Measurements from ENCODE around the gene GP1BB.

GP1BB gene

DNA sequence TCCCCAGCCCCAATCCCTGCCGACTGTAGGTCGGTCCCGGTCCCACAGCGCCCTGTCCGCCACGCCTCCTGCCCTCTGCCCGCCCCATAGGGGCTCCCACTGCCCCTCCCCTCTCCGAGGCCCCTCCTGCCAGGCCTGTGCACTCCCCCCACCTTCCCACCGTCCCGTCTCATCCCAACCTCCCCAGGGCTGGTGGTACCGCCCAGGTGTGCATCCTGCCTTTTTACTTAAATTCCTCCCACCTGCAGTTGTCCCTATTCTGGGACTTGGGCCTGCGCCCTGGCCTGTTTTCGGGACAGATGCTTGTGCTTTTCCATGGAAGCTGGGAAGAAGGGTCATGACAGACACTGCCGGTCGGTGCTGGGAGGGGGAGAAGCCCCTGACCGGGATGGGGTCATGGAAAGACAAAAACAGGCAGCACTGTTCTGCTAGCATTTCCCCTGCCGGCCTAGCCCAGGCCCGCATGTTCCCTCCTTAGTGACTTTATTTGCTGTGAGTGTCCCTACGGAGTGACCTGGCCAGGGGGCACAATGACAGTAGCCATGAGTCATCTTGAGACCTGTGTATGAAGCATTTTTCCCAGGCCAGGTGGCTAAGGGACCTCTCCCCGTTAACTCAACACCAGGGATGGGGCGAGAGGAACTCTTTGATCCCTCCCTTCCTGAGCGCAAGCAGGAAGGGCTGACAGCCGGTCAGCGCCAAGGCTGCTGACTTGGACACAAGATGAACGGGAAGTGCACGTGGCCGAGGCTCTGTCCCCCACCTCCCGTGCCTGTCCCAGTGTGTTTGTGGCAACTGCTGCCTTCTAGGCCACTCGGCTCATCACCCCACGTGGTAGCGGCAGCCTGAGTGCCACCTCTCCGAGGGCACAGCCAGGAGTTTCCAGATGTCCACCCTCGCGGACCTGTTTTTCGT lies 44.3 kb downstream of the GP1BB start:
- DNase-seq, result no peak

DNA sequence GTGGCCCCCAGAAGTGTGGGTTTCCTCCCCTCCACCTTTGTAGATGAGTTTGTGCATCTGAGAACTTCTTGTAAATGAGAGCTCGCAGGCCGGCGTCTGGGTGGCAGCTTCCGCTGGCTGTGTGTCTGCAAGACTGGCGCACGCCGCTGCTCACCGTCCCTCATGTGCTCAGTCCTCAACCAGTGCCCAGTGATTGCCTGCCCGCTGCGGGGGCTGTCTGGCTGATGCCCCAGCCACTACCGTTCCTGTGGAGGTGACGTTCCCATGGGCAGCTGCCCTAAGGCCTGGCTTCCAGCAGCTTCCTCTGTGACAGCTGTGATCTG lies 46.0 kb downstream of the GP1BB start:
- no peak for DNase-seq

DNA sequence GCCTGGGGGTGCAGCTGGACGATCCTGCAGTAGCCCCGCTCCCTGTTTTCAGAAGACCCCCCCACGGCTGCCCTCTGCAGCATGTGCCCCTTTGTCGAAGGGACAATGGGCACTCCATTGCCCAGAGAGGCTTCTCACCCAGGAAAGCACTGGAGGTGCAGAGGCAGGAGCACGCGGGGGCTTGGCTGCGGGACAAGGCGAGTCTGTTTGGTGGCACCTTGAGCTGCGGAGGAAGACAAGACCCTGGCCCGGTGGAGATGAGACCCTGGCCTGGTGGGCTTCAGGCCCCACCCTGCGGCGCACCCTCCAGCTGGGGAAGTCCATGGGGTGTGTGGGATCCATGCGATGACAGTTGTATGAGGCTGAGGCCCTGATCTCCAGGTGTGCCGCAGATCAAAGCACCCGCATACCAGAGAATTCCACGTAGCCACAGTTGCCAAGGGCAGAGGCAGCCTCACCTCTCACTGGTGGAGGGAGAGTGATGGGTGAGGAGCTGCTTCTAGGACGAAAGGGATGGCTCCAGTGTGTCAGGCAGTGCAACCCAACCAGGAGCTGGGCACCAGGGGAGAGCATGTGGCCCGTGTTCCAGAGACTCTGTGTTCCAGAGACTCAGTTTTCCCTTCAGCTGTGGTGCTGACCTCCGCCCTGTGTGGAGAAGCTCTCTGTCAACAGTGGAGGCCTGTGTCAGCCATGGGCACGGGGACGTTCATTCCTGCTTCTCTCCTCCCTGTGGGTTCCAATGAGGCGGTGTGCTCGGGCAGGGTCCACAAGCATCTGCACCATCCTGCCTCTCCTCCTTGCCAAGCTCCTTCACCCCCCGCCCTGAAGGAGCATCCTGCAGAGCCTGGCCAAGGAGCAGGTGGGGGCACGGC lies 47.2 kb downstream of the GP1BB start:
- DNase-seq, result no peak

DNA sequence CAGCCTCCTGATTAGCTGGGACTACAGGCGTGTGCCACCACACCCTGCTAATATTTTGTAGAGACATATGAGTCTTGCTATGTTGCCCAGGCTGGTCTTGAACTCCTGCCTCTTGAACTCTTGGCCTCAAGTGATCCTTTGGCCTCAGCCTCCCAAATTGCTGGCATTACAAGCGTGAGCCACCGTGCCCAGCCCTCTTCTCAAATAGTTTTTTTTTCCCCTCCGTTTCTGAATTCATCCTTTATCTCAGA lies 49.0 kb downstream of the GP1BB start:
- DNase-seq, result no peak

DNA sequence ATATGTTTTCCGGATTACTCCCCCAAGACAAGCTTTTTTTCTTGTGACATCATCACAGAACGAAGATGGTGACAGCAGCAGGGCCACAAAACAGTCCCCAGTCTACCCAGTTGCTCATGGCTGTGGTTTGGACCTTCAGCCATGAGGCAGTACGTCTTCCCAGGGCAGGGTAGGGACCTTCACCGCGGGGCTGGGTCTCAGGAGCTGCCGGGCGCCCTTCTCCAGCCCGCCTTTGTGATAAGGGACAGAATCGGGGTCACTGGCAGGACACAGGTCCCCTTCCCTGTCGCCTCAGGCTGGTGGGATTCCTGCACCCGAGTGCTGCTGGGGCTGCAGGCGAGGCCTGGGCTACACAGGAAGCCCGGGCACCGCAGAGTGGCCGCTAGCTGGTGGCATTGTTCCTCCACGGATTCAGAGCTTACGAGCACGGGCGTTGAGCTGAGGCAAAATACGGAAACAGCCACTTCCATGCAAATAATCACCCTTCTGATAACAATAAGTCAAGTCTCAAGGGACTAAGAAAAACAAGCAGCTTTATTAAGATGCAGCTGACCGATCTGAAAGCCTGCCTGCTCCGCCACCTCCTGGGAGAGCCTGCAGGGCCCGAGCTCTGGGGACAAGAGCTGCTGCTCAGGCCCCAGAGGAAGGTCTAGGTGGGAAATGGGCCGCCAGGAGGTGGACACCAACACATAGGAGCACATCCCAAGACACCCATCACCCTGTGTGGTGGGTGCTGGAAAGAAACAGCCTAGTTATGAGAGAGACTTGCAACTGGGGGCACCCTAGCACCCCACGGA lies 49.5 kb downstream of the GP1BB start:
- no peak for DNase-seq

DNA sequence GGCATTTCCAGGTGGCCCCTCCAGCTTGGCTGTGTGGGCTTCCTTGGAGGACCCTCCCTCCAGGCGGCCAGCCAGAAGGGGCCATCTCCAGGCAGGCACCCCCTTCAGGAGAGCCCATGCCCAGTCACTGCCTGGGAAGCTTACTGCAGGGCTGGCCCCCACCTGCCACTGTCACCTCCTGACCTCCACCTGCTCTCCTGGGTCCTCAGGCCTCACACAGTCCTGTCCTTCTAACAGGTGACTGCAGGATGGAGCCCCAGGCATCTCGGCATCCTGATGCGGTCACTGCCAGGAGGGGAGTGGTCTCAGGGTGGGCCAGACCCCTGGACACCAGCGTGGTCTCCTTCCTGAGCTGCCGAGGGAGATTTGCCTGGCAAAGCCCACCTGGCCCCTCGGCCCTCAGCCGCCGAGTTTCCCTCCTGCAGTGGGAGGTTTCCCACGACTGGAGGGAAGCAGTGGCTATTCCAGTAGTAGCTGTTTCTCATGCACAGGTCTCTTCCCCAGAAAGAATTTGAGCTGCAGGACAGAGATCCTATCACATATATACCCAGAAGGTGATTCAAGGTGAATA lies 50.2 kb downstream of the GP1BB start:
- no peak for DNase-seq
